Glomerular visceral epithelial cell (primary cell): ENCODE results near the gene RASSF3.
"Not testable (repeated sequence)": the region's sequence is repeated elsewhere in the genome, so short reads cannot be mapped to it uniquely, and the experiment has no call there.

Source experiments
- DNase-seq: peaks from one replicate; pipeline ENCODE4 v3.0.0-alpha.2; 2016; ENCODE audit errors: extremely low spot score

Gene RASSF3

GRCh38 chr12:64690236-64690635, 79.9 kb downstream of the RASSF3 start:
- not testable (repeated sequence) for DNase-seq

GRCh38 chr12:64691227-64691794, 81.0 kb downstream of the RASSF3 start:
- DNase-seq, result no peak

GRCh38 chr12:64691795-64692583, 81.7 kb downstream of the RASSF3 start:
- no peak for DNase-seq

GRCh38 chr12:64694130-64695040, 84.1 kb downstream of the RASSF3 start:
- no peak for DNase-seq

- DNase-seq, result no peak
Observed at GRCh38 chr12:64695550-64695949, 85.3 kb downstream of the RASSF3 start.

GRCh38 chr12:64696080-64696741, 85.9 kb downstream of the RASSF3 start:
- DNase-seq, result peak; percentile 30

- no peak for DNase-seq
Observed at GRCh38 chr12:64699504-64700115, 89.3 kb downstream of the RASSF3 start.

GRCh38 chr12:64700532-64700931, 90.2 kb downstream of the RASSF3 start:
- DNase-seq, result no peak

GRCh38 chr12:64701283-64701682, 91.0 kb downstream of the RASSF3 start:
- DNase-seq, result no peak

GRCh38 chr12:64706306-64706705, 96.0 kb downstream of the RASSF3 start:
- DNase-seq, result no peak

GRCh38 chr12:64706857-64707256, 96.6 kb downstream of the RASSF3 start:
- no peak for DNase-seq

- DNase-seq, result no peak
Observed at GRCh38 chr12:64707362-64707761, 97.1 kb downstream of the RASSF3 start.

GRCh38 chr12:64707926-64708325, 97.6 kb downstream of the RASSF3 start:
- no peak for DNase-seq

GRCh38 chr12:64709429-64709828, 99.1 kb downstream of the RASSF3 start:
- no peak for DNase-seq

GRCh38 chr12:64713376-64713775, 103.1 kb downstream of the RASSF3 start:
- no peak for DNase-seq

- no peak for DNase-seq
Observed at GRCh38 chr12:64714551-64714968, 104.3 kb downstream of the RASSF3 start.

- no peak for DNase-seq
Observed at GRCh38 chr12:64716371-64716770, 106.1 kb downstream of the RASSF3 start.

- DNase-seq, result no peak
Observed at GRCh38 chr12:64716839-64717455, 106.7 kb downstream of the RASSF3 start.

GRCh38 chr12:64718649-64719048, 108.4 kb downstream of the RASSF3 start:
- no peak for DNase-seq

- no peak for DNase-seq
Observed at GRCh38 chr12:64720884-64721283, 110.6 kb downstream of the RASSF3 start.

GRCh38 chr12:64722835-64723234, 112.5 kb downstream of the RASSF3 start:
- DNase-seq, result no peak
